B cell (primary cell): ENCODE results near the gene MICAL3. TPM values are rescaled to one million over a fixed set of nuclear protein-coding genes. Genes with fewer than 3 reads are reported as not detected.

Experiments used
- ATAC-seq: fragments of 200-7000 bp; cut with Tn5 transposase; one replicate; pipeline ENCODE4 v1.10.0; 2021; ENCODE audit warnings: low read depth, mild to moderate bottlenecking, moderate number of reproducible peaks, moderate library complexity
- CTCF ChIA-PET: fragments of 350-600 bp; sonication (Branson Sonifier 250); formaldehyde crosslinking; loops from one replicate; lab custom pipeline; 2021; ENCODE audit warnings: antibody characterized with exemption, inconsistent platforms; lab: Charles Lee
- POLR2A ChIA-PET: fragments of 350-600 bp; sonication (Branson Sonifier 250); formaldehyde crosslinking; loops from one replicate; lab custom pipeline; 2021; ENCODE audit warnings: antibody characterized with exemption; lab: Charles Lee
- DNase-seq: peaks from one replicate; pipeline ENCODE4 v3.0.0; 2013
- H2AFZ ChIP-seq: 2 replicates; pipeline ENCODE4 v1.6.1; 2012; ENCODE audit warnings: mild to moderate bottlenecking, low read depth, low read length; ENCODE audit not compliant: insufficient read depth, poor library complexity, severe bottlenecking
- H3K27ac ChIP-seq, 2 donors: 1 replicate in 1 of 2; 2 replicates in 1 of 2; pipeline ENCODE4 v1.5.1; 2012 to 2013; ENCODE audit warnings: low read length in 2 of 2, mild to moderate bottlenecking in 2 of 2, moderate library complexity in 1 of 2
- H3K27me3 ChIP-seq, 4 experiments: fragments of 200-600 bp in 1 of 4; sonication (generic) in 1 of 4; replicated peaks in 1 of 4; 1 replicate in 2 of 4; 2 replicates in 2 of 4; pipeline versions ENCODE4 v1.6.1 to v1.7.0; 2013 to 2016; ENCODE audit warnings: low read length in 3 of 4, mild to moderate bottlenecking in 2 of 4, mixed read lengths in 1 of 4, moderate library complexity in 1 of 4; ENCODE audit not compliant: insufficient read depth in 4 of 4, control insufficient read depth in 3 of 4; ENCODE audit errors: control extremely low read depth in 1 of 4
- H3K36me3 ChIP-seq, 2 experiments: replicated peaks in 1 of 2; 1 replicate in 1 of 2; 2 replicates in 1 of 2; pipeline versions ENCODE4 v1.6.1 to v1.7.1; 2013; ENCODE audit warnings: low read length in 1 of 2; ENCODE audit not compliant: insufficient read depth in 2 of 2, control insufficient read depth in 1 of 2; ENCODE audit errors: control extremely low read depth in 1 of 2, extremely low read depth in 1 of 2
- H3K4me1 ChIP-seq, 2 donors: fragments of 200-600 bp in 1 of 2; sonication (generic) in 1 of 2; 1 replicate in 1 of 2; 2 replicates in 1 of 2; pipeline versions ENCODE4 v1.5.1 to v1.6.1; 2013 to 2017; ENCODE audit warnings: low read length in 2 of 2; ENCODE audit not compliant: control insufficient read depth in 2 of 2, insufficient read depth in 2 of 2
- H3K4me2 ChIP-seq: replicated peaks from 2 replicates; pipeline ENCODE3; 2012; ENCODE audit warnings: mild to moderate bottlenecking, low read depth, low read length; ENCODE audit not compliant: poor library complexity, severe bottlenecking
- H3K4me3 ChIP-seq, 5 experiments: fragments of 200-600 bp in 1 of 5; sonication (generic) in 1 of 5; 1 replicate in 3 of 5; 2 replicates in 2 of 5; pipeline versions ENCODE4 v1.5.1 to v1.7.0; 2011 to 2016; ENCODE audit warnings: low read length in 4 of 5, mild to moderate bottlenecking in 4 of 5, low read depth in 2 of 5, control low read depth in 1 of 5, moderate library complexity in 1 of 5; ENCODE audit not compliant: insufficient read depth in 1 of 5; ENCODE audit errors: control extremely low read depth in 1 of 5, extremely low read depth in 1 of 5
- H3K79me2 ChIP-seq: fragments of 200-600 bp; sonication (generic); one replicate; pipeline ENCODE4 v1.6.0; 2016; ENCODE audit warnings: low read length; ENCODE audit not compliant: control insufficient read depth, insufficient read depth
- H3K9ac ChIP-seq: fragments of 200-600 bp; sonication (generic); 2 replicates; pipeline ENCODE4 v1.6.1; 2017; ENCODE audit warnings: mild to moderate bottlenecking, low read length, moderate library complexity
- H3K9me3 ChIP-seq, 3 donors: one replicate each; pipeline versions ENCODE4 v1.6.1 to v1.7.1; 2013; ENCODE audit warnings: low read length in 2 of 3; ENCODE audit not compliant: control insufficient read depth in 2 of 3, insufficient read depth in 1 of 3; ENCODE audit errors: control extremely low read depth in 1 of 3
- H4K20me1 ChIP-seq: 2 replicates; pipeline ENCODE4 v1.6.0; 2012; ENCODE audit warnings: mild to moderate bottlenecking, low read length; ENCODE audit not compliant: insufficient read depth, control insufficient read depth, poor library complexity, severe bottlenecking
- H3K27ac Mint-ChIP-seq: one replicate; pipeline ENCODE4 v1.8.0; 2021; ENCODE audit warnings: mixed read lengths
- H3K27me3 Mint-ChIP-seq: one replicate; pipeline ENCODE4 v1.8.0; 2021; ENCODE audit warnings: mixed read lengths
- H3K4me1 Mint-ChIP-seq: one replicate; pipeline ENCODE4 v1.8.0; 2021; ENCODE audit warnings: mixed read lengths
- H3K4me3 Mint-ChIP-seq: one replicate; pipeline ENCODE4 v1.8.0; 2021; ENCODE audit warnings: mixed read lengths
- H3K9me3 Mint-ChIP-seq: one replicate; pipeline ENCODE4 v1.8.0; 2022; ENCODE audit warnings: mixed read lengths; ENCODE audit not compliant: insufficient read depth
- CTCF ChIP-seq: fragments of 200-600 bp; IDR thresholded peaks from one replicate; pipeline ENCODE4 v1.8.0; 2022; ENCODE audit warnings: antibody characterized with exemption, mild to moderate bottlenecking
- EZH2 ChIP-seq: IDR thresholded peaks from 2 replicates; pipeline ENCODE4 v1.6.1; 2012; ENCODE audit warnings: borderline replicate concordance, low read depth, mild to moderate bottlenecking, moderate library complexity, low read length; ENCODE audit not compliant: insufficient read depth, poor library complexity, severe bottlenecking
- WGBS: methylation state at CpG from one replicate; pipeline ENCODE4 v1.1.5; 2013; ENCODE audit warnings: missing lambda C conversion rate; ENCODE audit not compliant: insufficient coverage; 5-methylcytosine and 5-hydroxymethylcytosine counted together
- intact Hi-C: fragments of 100-400 bp; cut with micrococcal nuclease; formaldehyde crosslinking; loops from one replicate; pipeline ENCODE4 v1.10.0; 2022
- polyA plus RNA-seq: library from polyadenylated mRNA; depleted of rRNA; stranded (reverse); fragments of >200 nt; gene quantifications from 2 replicates; pipeline ENCODE4 v1.2.3, GENCODE V29; 2012
- total RNA-seq, 2 donors: library from RNA; stranded (reverse); fragments of 120-200 nt in 1 of 2; gene quantifications; 1 replicate in 1 of 2; 2 replicates in 1 of 2; pipeline versions ENCODE4 v1.2.3 to v1.2.4, GENCODE V29; 2013 to 2022

Gene MICAL3
- total and polyA plus RNA-seq, 2 donors (not counting 1 experiment from before 2014, with no cell fraction given) = 50.5 to 253 TPM

GRCh38 chr22:18013947-18014346 lies 10.4 kb downstream of the MICAL3 start:
- no peak overlapping the region for H3K27ac Mint-ChIP-seq
- Histone ChIP-seq H4K20me1 (no peaks in the 10 kb centered on the region), H3K9ac (no peak overlapping the region), H3K27me3 (no peaks in the 10 kb centered on the region), H3K4me2 (no peak overlapping the region), H3K36me3 (no peaks in the 10 kb centered on the region), H3K79me2 (peaks cover 27% of the 10 kb centered on the region), H2AFZ (no peak overlapping the region), H3K4me3 (no peak overlapping the region), H3K4me1 (peaks cover 13 to 19% of the 10 kb centered on the region in 2 donors), H3K9me3 (no peaks in the 10 kb centered on the region), H3K27ac (no peak overlapping the region)
- intact Hi-C loops = no loop called here
- H3K4me1 Mint-ChIP-seq = peaks cover 26% of the 10 kb centered on the region
- DNase-seq (no peak), ATAC-seq (no peak)
- H3K27me3 Mint-ChIP-seq = no peaks in the 10 kb centered on the region
- TF ChIP-seq EZH2 (no peak), CTCF (no peak)
- WGBS = 67% methylated on average over 3 of the region's 5 CpGs
- ChIA-PET POLR2A (no interaction called here), CTCF (interaction anchor here (1.2 to 2.5 kb wide), 3 partner anchors 10 to 15 kb away, joined by 3 to 12 read pairs (median 4); partner anchors contain the start of gene MICAL3)
- H3K4me3 Mint-ChIP-seq = no peak overlapping the region
- no peaks in the 10 kb centered on the region for H3K9me3 Mint-ChIP-seq

GRCh38 chr22:18013436-18013835 lies 10.9 kb downstream of the MICAL3 start:
- Mint-ChIP-seq H3K9me3 (no peaks in the 10 kb centered on the region), H3K4me1 (peaks cover 31% of the 10 kb centered on the region), H3K4me3 (no peak overlapping the region), H3K27ac (no peak overlapping the region), H3K27me3 (no peaks in the 10 kb centered on the region)
- H3K4me1 ChIP-seq = peaks cover 16 to 21% of the 10 kb centered on the region in 2 donors
- H3K27ac ChIP-seq = no peak overlapping the region
- ATAC-seq (no peak), DNase-seq (no peak)
- no peak overlapping the region for H3K4me2 ChIP-seq
- H3K36me3 ChIP-seq = no peaks in the 10 kb centered on the region
- ChIA-PET POLR2A (interaction anchor here (0.7 kb wide), 1 partner anchor 84 kb away, joined by 3 read pairs; no protein-coding TSS in a partner anchor), CTCF (interaction anchor here (1.2 to 2.5 kb wide), 3 partner anchors 10 to 14 kb away, joined by 3 to 12 read pairs (median 4); partner anchors contain the start of gene MICAL3)
- H3K27me3 ChIP-seq = no peaks in the 10 kb centered on the region
- no peak for TF ChIP-seq EZH2
- TF ChIP-seq CTCF = no peak
- H4K20me1 ChIP-seq = no peaks in the 10 kb centered on the region
- intact Hi-C loops = no loop called here
- no CpG with 5 or more reads among the region's 2 CpGs for WGBS
- H3K9ac ChIP-seq = no peak overlapping the region
- peaks cover 25% of the 10 kb centered on the region for H3K79me2 ChIP-seq
- H3K9me3 ChIP-seq = no peaks in the 10 kb centered on the region
- no peak overlapping the region for H2AFZ ChIP-seq
- H3K4me3 ChIP-seq = no peak overlapping the region
